Gastroesophageal sphincter (tissue), 3 donors: Measurements from ENCODE around the gene CLPTM1L.

Source experiments
- EP300 ChIP-seq: sonication (generic); formaldehyde crosslinking; IDR thresholded peaks from one replicate; pipeline ENCODE4 v1.6.1; 2017; ENCODE audit warnings: antibody characterized with exemption, mild to moderate bottlenecking
- POLR2A ChIP-seq, 2 donors: fragments of 450-650 bp; IDR thresholded peaks; one replicate each; pipeline ENCODE4 v1.6.1; 2017; ENCODE audit warnings: antibody characterized with exemption in 2 of 2, mild to moderate bottlenecking in 2 of 2, moderate library complexity in 1 of 2
- POLR2AphosphoS5 ChIP-seq: sonication (generic); formaldehyde crosslinking; IDR thresholded peaks from one replicate; pipeline ENCODE4 v1.6.1; 2017; ENCODE audit warnings: antibody characterized with exemption
- TF ChIP-seq, protein P1 (sequence below), 4 experiments: fragments of 200-600 bp in 2 of 4; fragments of 450-650 bp in 2 of 4; sonication (generic) in 1 of 4; IDR thresholded peaks; one replicate each; pipeline ENCODE4 v1.5.1; 2017 to 2019; ENCODE audit warnings: antibody characterized with exemption in 4 of 4, mild to moderate bottlenecking in 2 of 4, moderate library complexity in 2 of 4

DNA sequence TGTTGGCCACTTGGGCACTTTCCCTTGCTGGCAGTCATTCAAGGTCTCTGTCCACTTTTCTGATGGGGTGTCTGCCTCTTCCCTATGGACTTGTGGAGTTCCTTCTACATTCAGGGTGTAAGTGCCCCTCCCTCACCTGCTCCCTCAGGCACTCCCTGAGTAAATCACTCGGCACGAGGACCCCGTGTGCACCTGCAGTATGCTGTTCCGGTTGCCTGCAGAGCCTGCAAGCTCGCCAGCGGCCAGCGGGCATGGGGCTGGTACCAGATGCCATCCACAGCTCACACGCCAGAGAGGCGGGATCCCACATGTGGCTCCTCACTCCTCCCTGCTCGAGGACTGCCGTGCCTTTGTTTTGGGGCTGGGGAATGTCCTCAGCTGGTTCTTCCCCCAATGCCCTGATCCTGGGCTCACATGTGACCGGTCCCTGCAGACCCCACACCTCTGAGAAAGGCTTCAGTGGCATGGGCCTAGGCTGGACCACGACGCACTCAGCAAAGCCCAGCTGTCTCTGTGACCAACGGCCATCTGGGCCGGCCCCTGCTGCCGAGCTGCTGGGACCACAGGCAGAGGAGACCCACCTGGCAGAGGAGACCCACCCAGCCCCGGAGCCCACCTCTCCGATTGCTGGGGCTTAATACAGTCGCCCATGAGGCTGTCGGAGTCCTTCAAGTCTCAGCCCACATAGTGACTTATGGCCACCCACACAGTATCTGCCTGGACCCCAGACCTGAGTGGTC lies 46.1 kb upstream of the CLPTM1L start:
- TF ChIP-seq POLR2AphosphoS5 (no peak), POLR2A (IDR thresholded peaks at IDR 0.05) (no peak), EP300 (no peak)
- TF ChIP-seq, protein P1, sequence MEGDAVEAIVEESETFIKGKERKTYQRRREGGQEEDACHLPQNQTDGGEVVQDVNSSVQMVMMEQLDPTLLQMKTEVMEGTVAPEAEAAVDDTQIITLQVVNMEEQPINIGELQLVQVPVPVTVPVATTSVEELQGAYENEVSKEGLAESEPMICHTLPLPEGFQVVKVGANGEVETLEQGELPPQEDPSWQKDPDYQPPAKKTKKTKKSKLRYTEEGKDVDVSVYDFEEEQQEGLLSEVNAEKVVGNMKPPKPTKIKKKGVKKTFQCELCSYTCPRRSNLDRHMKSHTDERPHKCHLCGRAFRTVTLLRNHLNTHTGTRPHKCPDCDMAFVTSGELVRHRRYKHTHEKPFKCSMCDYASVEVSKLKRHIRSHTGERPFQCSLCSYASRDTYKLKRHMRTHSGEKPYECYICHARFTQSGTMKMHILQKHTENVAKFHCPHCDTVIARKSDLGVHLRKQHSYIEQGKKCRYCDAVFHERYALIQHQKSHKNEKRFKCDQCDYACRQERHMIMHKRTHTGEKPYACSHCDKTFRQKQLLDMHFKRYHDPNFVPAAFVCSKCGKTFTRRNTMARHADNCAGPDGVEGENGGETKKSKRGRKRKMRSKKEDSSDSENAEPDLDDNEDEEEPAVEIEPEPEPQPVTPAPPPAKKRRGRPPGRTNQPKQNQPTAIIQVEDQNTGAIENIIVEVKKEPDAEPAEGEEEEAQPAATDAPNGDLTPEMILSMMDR (IDR thresholded peaks at IDR 0.05) = no peak
